HEK293T (cell line): ENCODE results near the gene CORT.

Experiments
- HDGF ChIP-seq: fragments of 450-650 bp; IDR thresholded peaks from 2 replicates; pipeline ENCODE4 v1.6.1; 2017; ENCODE audit warnings: antibody characterized with exemption, borderline replicate concordance
- SUZ12 ChIP-seq: fragments of 450-650 bp; IDR thresholded peaks from 2 replicates; pipeline ENCODE4 v1.6.1; 2016; ENCODE audit warnings: mild to moderate bottlenecking
- TARDBP ChIP-seq: fragments of 450-650 bp; IDR thresholded peaks from 2 replicates; pipeline ENCODE4 v1.6.1; 2016

DNA sequence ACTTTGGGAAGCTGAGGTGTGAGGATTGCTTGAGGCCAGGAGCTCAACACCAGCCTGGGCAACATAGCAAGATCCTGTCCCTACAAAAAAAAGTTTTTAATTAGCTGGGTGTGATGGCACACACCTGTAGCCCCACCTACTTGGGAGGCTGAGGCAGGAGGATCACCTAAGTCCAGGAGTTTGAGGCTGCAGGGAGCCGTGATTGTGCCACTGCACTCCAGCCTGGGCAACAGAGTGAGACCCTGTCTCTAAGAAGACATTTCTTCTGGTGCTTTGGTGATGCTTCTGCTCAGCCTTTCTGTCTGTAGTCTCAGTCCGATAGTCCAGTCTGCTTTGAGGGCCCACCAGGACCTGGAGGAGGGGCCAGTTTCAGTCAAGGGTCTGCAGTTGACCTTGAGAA, 42.6 kb upstream of the CORT start:
- no peak for TF ChIP-seq HDGF
- TF ChIP-seq SUZ12 = no peak
- no peak for TF ChIP-seq TARDBP
